ENCODE results near the gene KRT26.
"Not testable (repeated sequence)": the region's sequence is repeated elsewhere in the genome, so short reads cannot be mapped to it uniquely, and the experiment has no call there.

KRT26 gene

GRCh38 chr17:40755231-40755630 lies 16.8 kb downstream of the KRT26 start, which contains the start of gene KRT25:
TSS of gene KRT25 (minus strand) at chr17:40755331. CDS start at chr17:40755271, 60 bp downstream.
- peaks cover 17% of the 10 kb centered on the region for H3K9me3 Mint-ChIP-seq
- H3K4me3 Mint-ChIP-seq: no peak within 1 kb of the TSS
- no peak for TF ChIP-seq CTCF (IDR thresholded peaks at IDR 0.05; ENCODE audit: unreplicated experiment in 3 of 3)
- no peaks in the 10 kb centered on the region for H3K36me3 Mint-ChIP-seq (ENCODE audit: low read depth)
- no peak within 1 kb of the TSS for H3K27ac Mint-ChIP-seq
- H3K4me1 Mint-ChIP-seq: no peaks in the 10 kb centered on the region
- H3K27me3 Mint-ChIP-seq (ENCODE audit: low read depth): peaks cover 19% of the 10 kb centered on the region

- Mint-ChIP-seq H3K27me3 (ENCODE audit: low read depth) (peaks cover 19% of the 10 kb centered on the region), H3K4me3 (no peak overlapping the region), H3K36me3 (ENCODE audit: low read depth) (no peaks in the 10 kb centered on the region), H3K4me1 (no peaks in the 10 kb centered on the region), H3K27ac (no peak overlapping the region), H3K9me3 (peaks cover 6% of the 10 kb centered on the region)
- TF ChIP-seq CTCF (IDR thresholded peaks at IDR 0.05; ENCODE audit: unreplicated experiment in 3 of 3): no peak
Observed at GRCh38 chr17:40753804-40754203, 18.2 kb downstream of the KRT26 start.

- Mint-ChIP-seq H3K9me3 (no peaks in the 10 kb centered on the region), H3K4me3 (no peak overlapping the region), H3K27me3 (ENCODE audit: low read depth) (peaks cover 20% of the 10 kb centered on the region), H3K4me1 (no peaks in the 10 kb centered on the region), H3K36me3 (ENCODE audit: low read depth) (no peaks in the 10 kb centered on the region), H3K27ac (no peak overlapping the region)
- TF ChIP-seq CTCF (IDR thresholded peaks at IDR 0.05; ENCODE audit: unreplicated experiment in 3 of 3): no peak
Observed at GRCh38 chr17:40751065-40751464, 20.9 kb downstream of the KRT26 start.

GRCh38 chr17:40750391-40750790 lies 21.6 kb downstream of the KRT26 start:
- Mint-ChIP-seq H3K9me3 (no peaks in the 10 kb centered on the region), H3K4me1 (no peaks in the 10 kb centered on the region), H3K36me3 (ENCODE audit: low read depth) (no peaks in the 10 kb centered on the region), H3K4me3 (no peak overlapping the region), H3K27ac (no peak overlapping the region), H3K27me3 (ENCODE audit: low read depth) (peaks cover 20% of the 10 kb centered on the region)
- no peak for TF ChIP-seq CTCF (IDR thresholded peaks at IDR 0.05; ENCODE audit: unreplicated experiment in 3 of 3)

- H3K9me3 Mint-ChIP-seq; H3K4me3 Mint-ChIP-seq; H3K4me1 Mint-ChIP-seq; H3K36me3 Mint-ChIP-seq (ENCODE audit: low read depth); H3K27ac Mint-ChIP-seq: not testable (repeated sequence)
- peaks cover 26% of the 10 kb centered on the region for H3K27me3 Mint-ChIP-seq (ENCODE audit: low read depth)
Observed at GRCh38 chr17:40748666-40749065, 23.3 kb downstream of the KRT26 start.

- peaks cover 6% of the 10 kb centered on the region for H3K9me3 Mint-ChIP-seq
- no peak overlapping the region for H3K4me3 Mint-ChIP-seq
- peaks cover 20% of the 10 kb centered on the region for H3K27me3 Mint-ChIP-seq (ENCODE audit: low read depth)
- H3K27ac Mint-ChIP-seq: no peak overlapping the region
- no peak for TF ChIP-seq CTCF (IDR thresholded peaks at IDR 0.05; ENCODE audit: unreplicated experiment in 3 of 3)
- H3K4me1 Mint-ChIP-seq: no peaks in the 10 kb centered on the region
- H3K36me3 Mint-ChIP-seq (ENCODE audit: low read depth): no peaks in the 10 kb centered on the region
Observed at GRCh38 chr17:40738553-40738952, 33.4 kb downstream of the KRT26 start.
